ENCODE results near the gene SIM1.

SIM1 gene

GRCh38 chr6:100417036-100417435, 47.7 kb downstream of the SIM1 start:
- no peak for DNase-seq

GRCh38 chr6:100415768-100416167, 49.0 kb downstream of the SIM1 start:
- DNase-seq, result no peak

GRCh38 chr6:100412872-100413271, 51.8 kb downstream of the SIM1 start:
- DNase-seq, result no peak

- DNase-seq, result no peak
These were observed 60.7 kb downstream of the SIM1 start for GRCh38 chr6:100404051-100404450.

GRCh38 chr6:100393493-100393892, 71.2 kb downstream of the SIM1 start:
- DNase-seq, result no peak

- DNase-seq, result no peak
These were observed 72.3 kb downstream of the SIM1 start for GRCh38 chr6:100392423-100392822.

- no peak for DNase-seq
These were observed 75.7 kb downstream of the SIM1 start for GRCh38 chr6:100388868-100389519.

GRCh38 chr6:100382767-100383195, 81.9 kb downstream of the SIM1 start:
- DNase-seq, result no peak

GRCh38 chr6:100382031-100382430, 82.7 kb downstream of the SIM1 start:
- DNase-seq, result no peak

GRCh38 chr6:100381111-100381510, 83.6 kb downstream of the SIM1 start:
- DNase-seq, result no peak

- no peak for DNase-seq
These were observed 85.3 kb downstream of the SIM1 start for GRCh38 chr6:100379386-100379785.

GRCh38 chr6:100378576-100378975, 86.1 kb downstream of the SIM1 start:
- DNase-seq, result no peak

- no peak for DNase-seq
These were observed 88.6 kb downstream of the SIM1 start for GRCh38 chr6:100376103-100376502.

GRCh38 chr6:100372326-100373091, 92.2 kb downstream of the SIM1 start:
- DNase-seq, result no peak

GRCh38 chr6:100371591-100371990, 93.1 kb downstream of the SIM1 start:
- DNase-seq, result no peak

GRCh38 chr6:100370265-100370664, 94.5 kb downstream of the SIM1 start:
- no peak for DNase-seq

GRCh38 chr6:100366419-100366818, 98.3 kb downstream of the SIM1 start:
- DNase-seq, result no peak

- DNase-seq, result no peak
These were observed 101.1 kb downstream of the SIM1 start for GRCh38 chr6:100363651-100364050.

- peak in 1 of 2 experiments; percentile 46 for DNase-seq
These were observed 109.7 kb downstream of the SIM1 start for GRCh38 chr6:100354736-100355641.

GRCh38 chr6:100353276-100354015, 111.3 kb downstream of the SIM1 start:
- DNase-seq, result no peak

- no peak for DNase-seq
These were observed 114.6 kb downstream of the SIM1 start for GRCh38 chr6:100350139-100350538.

- DNase-seq, result no peak
These were observed 115.4 kb downstream of the SIM1 start for GRCh38 chr6:100349366-100349765.

Measured in NCI-H526 (cell line).